ENCODE results near the gene SNORC. TPM values are rescaled to one million over a fixed set of nuclear protein-coding genes. Genes with fewer than 3 reads are reported as not detected.

SNORC gene
- total and polyA plus RNA-seq, 2 of the 13 experiments (the other 11 are each of a cell fraction or from before 2014, with no cell fraction given) = 59.1 to 86.1 TPM

DNA sequence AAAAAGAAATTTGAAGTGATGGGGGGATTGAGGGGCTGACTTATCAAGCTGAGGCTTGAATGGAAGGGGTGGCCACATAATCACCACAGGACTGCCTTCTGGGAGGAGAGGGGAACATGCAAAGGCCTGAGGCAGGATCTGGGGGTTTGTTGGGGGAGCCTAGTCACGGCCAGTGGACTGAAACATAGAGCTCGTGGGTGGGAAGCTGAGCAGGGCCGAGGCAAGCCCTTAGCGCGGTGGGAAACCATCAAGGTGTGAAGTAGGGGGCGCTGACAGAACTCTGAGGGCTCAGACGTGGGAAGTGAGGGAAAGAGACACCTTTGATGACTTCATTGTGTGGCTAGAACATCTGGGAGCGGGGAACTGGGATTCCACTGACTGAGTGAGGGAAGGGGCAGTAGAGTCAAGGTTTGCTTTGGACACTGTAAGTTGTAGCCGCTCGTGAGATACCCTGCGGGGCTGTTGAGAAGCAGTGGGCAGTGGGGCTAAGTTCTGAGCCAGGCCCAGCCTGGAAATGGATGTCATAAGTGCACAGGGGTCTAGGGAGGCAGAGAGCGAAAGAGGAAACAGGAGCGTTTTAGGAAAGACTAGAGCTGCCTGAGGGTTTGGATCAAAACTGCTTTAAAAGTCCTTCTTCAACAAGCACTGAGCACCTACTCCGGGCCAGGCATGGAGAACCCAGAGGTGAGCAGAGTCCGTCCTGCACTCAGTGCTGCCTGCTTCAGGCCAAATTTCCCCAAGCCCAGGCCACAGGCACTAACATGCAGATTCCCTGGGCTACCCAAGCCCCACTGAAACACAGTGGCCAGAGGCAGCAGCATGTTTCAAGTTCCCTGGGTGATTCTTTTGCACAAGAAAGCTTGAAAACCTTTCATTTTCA lies 686 bp upstream of the SNORC start (continued):
- TF ChIP-seq, protein P1, sequence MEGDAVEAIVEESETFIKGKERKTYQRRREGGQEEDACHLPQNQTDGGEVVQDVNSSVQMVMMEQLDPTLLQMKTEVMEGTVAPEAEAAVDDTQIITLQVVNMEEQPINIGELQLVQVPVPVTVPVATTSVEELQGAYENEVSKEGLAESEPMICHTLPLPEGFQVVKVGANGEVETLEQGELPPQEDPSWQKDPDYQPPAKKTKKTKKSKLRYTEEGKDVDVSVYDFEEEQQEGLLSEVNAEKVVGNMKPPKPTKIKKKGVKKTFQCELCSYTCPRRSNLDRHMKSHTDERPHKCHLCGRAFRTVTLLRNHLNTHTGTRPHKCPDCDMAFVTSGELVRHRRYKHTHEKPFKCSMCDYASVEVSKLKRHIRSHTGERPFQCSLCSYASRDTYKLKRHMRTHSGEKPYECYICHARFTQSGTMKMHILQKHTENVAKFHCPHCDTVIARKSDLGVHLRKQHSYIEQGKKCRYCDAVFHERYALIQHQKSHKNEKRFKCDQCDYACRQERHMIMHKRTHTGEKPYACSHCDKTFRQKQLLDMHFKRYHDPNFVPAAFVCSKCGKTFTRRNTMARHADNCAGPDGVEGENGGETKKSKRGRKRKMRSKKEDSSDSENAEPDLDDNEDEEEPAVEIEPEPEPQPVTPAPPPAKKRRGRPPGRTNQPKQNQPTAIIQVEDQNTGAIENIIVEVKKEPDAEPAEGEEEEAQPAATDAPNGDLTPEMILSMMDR (CRISPR knock-in tag; IDR thresholded peaks at IDR 0.05) = peak; percentile 68
- TF ChIP-seq CBX2 (IDR thresholded peaks at IDR 0.05; ENCODE audit: low read depth, low read length) (no peak), CBX2 (CRISPR knock-in tag; IDR thresholded peaks at IDR 0.05; ENCODE audit: low read depth) (no peak), ATRX (CRISPR knock-in tag; IDR thresholded peaks at IDR 0.05; ENCODE audit: borderline replicate concordance) (no peak), BORCS8-MEF2B (CRISPR knock-in tag; IDR thresholded peaks at IDR 0.05) (no peak), SUZ12 (IDR thresholded peaks at IDR 0.05; ENCODE audit: low read depth, low read length) (no peak), TBL1XR1 (IDR thresholded peaks at IDR 0.05; ENCODE audit: borderline replicate concordance, low read length, partially characterized antibody) (no peak), CHD4 (IDR thresholded peaks at IDR 0.05; ENCODE audit: borderline replicate concordance, low read length) (no peak), ZNF547 (CRISPR knock-in tag; IDR thresholded peaks at IDR 0.05) (peak; percentile 66; the same call in 1 of the 2 replicates), ISL2 (CRISPR knock-in tag; IDR thresholded peaks at IDR 0.05) (no peak), RARG (CRISPR knock-in tag; IDR thresholded peaks at IDR 0.05; ENCODE audit: low read depth) (no peak)
- TF ChIP-seq, protein P2, sequence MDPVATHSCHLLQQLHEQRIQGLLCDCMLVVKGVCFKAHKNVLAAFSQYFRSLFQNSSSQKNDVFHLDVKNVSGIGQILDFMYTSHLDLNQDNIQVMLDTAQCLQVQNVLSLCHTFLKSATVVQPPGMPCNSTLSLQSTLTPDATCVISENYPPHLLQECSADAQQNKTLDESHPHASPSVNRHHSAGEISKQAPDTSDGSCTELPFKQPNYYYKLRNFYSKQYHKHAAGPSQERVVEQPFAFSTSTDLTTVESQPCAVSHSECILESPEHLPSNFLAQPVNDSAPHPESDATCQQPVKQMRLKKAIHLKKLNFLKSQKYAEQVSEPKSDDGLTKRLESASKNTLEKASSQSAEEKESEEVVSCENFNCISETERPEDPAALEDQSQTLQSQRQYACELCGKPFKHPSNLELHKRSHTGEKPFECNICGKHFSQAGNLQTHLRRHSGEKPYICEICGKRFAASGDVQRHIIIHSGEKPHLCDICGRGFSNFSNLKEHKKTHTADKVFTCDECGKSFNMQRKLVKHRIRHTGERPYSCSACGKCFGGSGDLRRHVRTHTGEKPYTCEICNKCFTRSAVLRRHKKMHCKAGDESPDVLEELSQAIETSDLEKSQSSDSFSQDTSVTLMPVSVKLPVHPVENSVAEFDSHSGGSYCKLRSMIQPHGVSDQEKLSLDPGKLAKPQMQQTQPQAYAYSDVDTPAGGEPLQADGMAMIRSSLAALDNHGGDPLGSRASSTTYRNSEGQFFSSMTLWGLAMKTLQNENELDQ (CRISPR knock-in tag; IDR thresholded peaks at IDR 0.05; ENCODE audit: borderline replicate concordance) = no peak
- TF ChIP-seq, protein P3, sequence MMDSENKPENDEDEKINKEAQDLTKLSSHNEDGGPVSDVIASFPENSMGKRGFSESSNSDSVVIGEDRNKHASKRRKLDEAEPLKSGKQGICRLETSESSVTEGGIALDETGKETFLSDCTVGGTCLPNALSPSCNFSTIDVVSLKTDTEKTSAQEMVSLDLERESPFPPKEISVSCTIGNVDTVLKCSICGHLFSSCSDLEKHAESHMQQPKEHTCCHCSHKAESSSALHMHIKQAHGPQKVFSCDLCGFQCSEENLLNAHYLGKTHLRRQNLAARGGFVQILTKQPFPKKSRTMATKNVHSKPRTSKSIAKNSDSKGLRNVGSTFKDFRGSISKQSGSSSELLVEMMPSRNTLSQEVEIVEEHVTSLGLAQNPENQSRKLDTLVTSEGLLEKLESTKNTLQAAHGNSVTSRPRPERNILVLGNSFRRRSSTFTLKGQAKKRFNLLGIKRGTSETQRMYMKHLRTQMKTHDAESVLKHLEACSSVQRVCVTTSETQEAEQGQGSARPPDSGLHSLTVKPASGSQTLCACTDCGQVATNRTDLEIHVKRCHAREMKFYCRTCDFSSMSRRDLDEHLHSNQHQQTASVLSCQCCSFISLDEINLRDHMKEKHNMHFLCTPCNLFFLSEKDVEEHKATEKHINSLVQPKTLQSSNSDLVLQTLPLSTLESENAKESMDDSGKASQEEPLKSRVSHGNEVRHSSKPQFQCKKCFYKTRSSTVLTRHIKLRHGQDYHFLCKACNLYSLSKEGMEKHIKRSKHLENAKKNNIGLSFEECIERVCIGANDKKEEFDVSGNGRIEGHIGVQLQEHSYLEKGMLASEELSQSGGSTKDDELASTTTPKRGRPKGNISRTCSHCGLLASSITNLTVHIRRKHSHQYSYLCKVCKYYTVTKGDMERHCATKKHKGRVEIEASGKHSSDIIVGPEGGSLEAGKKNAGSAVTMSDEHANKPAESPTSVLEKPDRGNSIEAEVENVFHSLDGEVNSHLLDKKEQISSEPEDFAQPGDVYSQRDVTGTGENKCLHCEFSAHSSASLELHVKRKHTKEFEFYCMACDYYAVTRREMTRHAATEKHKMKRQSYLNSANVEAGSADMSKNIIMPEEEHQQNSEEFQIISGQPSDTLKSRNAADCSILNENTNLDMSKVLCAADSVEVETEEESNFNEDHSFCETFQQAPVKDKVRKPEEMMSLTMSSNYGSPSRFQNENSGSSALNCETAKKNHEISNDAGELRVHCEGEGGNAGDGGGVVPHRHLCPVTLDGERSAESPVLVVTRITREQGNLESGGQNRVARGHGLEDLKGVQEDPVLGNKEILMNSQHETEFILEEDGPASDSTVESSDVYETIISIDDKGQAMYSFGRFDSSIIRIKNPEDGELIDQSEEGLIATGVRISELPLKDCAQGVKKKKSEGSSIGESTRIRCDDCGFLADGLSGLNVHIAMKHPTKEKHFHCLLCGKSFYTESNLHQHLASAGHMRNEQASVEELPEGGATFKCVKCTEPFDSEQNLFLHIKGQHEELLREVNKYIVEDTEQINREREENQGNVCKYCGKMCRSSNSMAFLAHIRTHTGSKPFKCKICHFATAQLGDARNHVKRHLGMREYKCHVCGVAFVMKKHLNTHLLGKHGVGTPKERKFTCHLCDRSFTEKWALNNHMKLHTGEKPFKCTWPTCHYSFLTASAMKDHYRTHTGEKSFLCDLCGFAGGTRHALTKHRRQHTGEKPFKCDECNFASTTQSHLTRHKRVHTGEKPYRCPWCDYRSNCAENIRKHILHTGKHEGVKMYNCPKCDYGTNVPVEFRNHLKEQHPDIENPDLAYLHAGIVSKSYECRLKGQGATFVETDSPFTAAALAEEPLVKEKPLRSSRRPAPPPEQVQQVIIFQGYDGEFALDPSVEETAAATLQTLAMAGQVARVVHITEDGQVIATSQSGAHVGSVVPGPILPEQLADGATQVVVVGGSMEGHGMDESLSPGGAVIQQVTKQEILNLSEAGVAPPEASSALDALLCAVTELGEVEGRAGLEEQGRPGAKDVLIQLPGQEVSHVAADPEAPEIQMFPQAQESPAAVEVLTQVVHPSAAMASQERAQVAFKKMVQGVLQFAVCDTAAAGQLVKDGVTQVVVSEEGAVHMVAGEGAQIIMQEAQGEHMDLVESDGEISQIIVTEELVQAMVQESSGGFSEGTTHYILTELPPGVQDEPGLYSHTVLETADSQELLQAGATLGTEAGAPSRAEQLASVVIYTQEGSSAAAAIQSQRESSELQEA (CRISPR knock-in tag; IDR thresholded peaks at IDR 0.05; ENCODE audit: not compliant biosample characterization) = no peak
